Brain microvascular endothelial cell (primary cell): ENCODE measurements around the gene PCDHGB7.
"Not testable (repeated sequence)": the region's sequence is repeated elsewhere in the genome, so short reads cannot be mapped to it uniquely, and the experiment has no call there.

Source experiments
- DNase-seq: peaks from one replicate; pipeline ENCODE4 v3.0.0-alpha.2; 2020
- H3K27ac ChIP-seq: fragments of 250-450 bp; sonication (Bioruptor Pico); 2 replicates; pipeline ENCODE4 v1.5.1; 2020; ENCODE audit warnings: mild to moderate bottlenecking, moderate library complexity
- H3K27me3 ChIP-seq: fragments of 250-450 bp; sonication (Bioruptor Pico); replicated peaks from 2 replicates; pipeline ENCODE4 v1.5.1; 2020; ENCODE audit warnings: mild to moderate bottlenecking
- H3K36me3 ChIP-seq: fragments of 250-450 bp; sonication (Bioruptor Pico); replicated peaks from 2 replicates; pipeline ENCODE4 v1.5.1; 2020; ENCODE audit warnings: mild to moderate bottlenecking
- H3K4me3 ChIP-seq: 2 replicates; pipeline ENCODE4 v1.5.1; 2011; ENCODE audit warnings: low read depth, mild to moderate bottlenecking, control low read depth, low read length, moderate library complexity
- CTCF ChIP-seq: IDR thresholded peaks from 2 replicates; pipeline ENCODE4 v1.5.1; 2011; ENCODE audit warnings: low read depth, mild to moderate bottlenecking, moderate library complexity, low read length, control low read depth, inconsistent platforms; ENCODE audit errors: missing control alignments
- in situ Hi-C: cut with HindIII; loops from 2 replicates; pipeline ENCODE4 v1.10.0; 2017; ENCODE audit warnings: low sequenced_read_pairs, low pct_ligation_motif_present

Gene PCDHGB7

DNA sequence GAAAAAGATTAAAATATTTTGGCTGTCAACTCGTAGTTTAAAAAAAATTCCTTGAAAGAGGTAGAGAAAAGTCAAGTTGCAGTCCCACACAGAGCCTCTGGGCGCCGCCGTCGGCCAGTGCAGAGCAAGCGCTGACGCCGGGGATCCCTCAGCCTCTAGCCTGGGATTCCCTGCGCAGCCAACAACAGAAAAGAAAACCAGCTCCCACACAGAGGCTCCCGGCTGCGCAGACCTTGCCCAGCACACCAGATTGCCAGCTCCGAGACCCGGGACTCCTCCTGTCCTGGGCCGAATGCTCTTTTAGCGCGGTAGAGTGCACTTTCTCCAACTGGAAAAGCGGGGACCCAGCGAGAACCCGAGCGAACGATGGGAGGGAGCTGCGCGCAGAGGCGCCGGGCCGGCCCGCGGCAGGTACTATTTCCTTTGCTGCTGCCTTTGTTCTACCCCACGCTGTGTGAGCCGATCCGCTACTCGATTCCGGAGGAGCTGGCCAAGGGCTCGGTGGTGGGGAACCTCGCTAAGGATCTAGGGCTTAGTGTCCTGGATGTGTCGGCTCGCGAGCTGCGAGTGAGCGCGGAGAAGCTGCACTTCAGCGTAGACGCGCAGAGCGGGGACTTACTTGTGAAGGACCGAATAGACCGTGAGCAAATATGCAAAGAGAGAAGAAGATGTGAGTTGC lies at the start of gene PCDHGB7:
Gene PCDHGB7 (plus strand): TSS at position 184 of the 679 bp plus-strand sequence. CDS start 183 bp downstream, at position 367.
- peak; percentile 84 for TF ChIP-seq CTCF
- H3K36me3 ChIP-seq, H3K27me3 ChIP-seq: not testable (repeated sequence)
- peak; percentile 74 for DNase-seq
- H3K27ac ChIP-seq: peak within 1 kb of the TSS; percentile 48
- in situ Hi-C loops: loop anchor here (25.0 kb wide), 1 partner anchor 95 kb away; no protein-coding TSS in a partner anchor
- peak within 1 kb of the TSS; percentile 54 for H3K4me3 ChIP-seq

DNA sequence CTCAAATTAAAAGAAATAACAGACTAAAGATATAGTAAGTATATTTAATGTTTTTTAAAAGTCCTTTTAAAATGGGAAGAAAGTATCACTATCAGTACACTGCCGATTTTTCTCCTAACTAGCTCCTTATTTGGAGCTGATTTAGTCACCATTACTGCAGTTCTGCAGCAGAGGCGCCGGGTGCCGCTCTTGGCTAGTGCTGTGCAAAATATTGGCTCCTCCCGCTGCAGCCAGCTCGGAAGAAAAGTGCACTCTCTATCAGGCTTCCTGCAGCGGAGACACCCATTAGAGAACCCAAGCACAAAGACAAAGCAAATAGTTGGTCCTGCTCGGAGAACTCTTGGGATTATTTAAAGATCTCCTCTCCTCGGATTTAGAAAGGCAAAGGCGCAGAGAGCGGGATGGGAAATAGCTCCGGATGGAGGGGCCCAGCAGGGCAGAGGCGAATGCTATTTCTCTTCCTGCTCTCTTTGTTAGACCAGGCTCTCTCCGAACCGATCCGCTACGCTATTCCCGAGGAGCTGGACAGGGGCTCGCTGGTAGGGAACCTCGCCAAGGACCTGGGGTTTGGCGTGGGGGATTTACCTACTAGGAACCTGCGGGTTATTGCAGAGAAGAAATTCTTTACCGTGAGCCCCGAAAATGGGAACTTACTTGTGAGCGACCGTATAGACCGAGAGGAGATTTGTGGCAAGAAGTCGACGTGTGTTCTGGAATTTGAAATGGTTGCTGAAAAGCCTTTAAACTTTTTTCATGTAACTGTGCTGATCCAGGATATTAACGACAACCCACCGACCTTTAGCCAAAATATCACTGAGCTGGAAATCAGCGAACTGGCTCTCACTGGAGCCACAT lies 47.3 kb upstream of the PCDHGB7 start, which contains the start of gene PCDHGB3:
Gene PCDHGB3 (plus strand): TSS at position 249 of the 855 bp plus-strand sequence. CDS start 153 bp downstream, at position 402.
- Histone ChIP-seq H3K27me3 (peaks cover 3% of the 10 kb centered on the region), H3K36me3 (no peaks in the 10 kb centered on the region), H3K4me3 (peak within 1 kb of the TSS; percentile 40), H3K27ac (no peak within 1 kb of the TSS)
- peak; percentile 68 for TF ChIP-seq CTCF
- in situ Hi-C loops: no loop called here
- DNase-seq: peak; percentile 58

- no peaks in the 10 kb centered on the region for H3K27me3 ChIP-seq
- in situ Hi-C loops: no loop called here
Observed at GRCh38 chr5:141371572-141372475, 45.7 kb upstream of the PCDHGB7 start.

GRCh38 chr5:141373673-141374317 lies 43.7 kb upstream of the PCDHGB7 start, which contains the start of gene PCDHGA6:
TSS of gene PCDHGA6 (plus strand) at chr5:141373891. CDS start at chr5:141374084, 193 bp downstream.
- peak within 1 kb of the TSS; percentile 43 for H3K4me3 ChIP-seq
- H3K36me3 ChIP-seq: no peaks in the 10 kb centered on the region
- no peak within 1 kb of the TSS for H3K27ac ChIP-seq
- peak; percentile 58 for TF ChIP-seq CTCF
- no peaks in the 10 kb centered on the region for H3K27me3 ChIP-seq
- in situ Hi-C loops: no loop called here
- no peak for DNase-seq

More at GRCh38 chr5:141371572-141372475, 45.7 kb upstream of the PCDHGB7 start:
- no peak overlapping the region for H3K27ac ChIP-seq
- no peaks in the 10 kb centered on the region for H3K36me3 ChIP-seq
- no peak overlapping the region for H3K4me3 ChIP-seq
- TF ChIP-seq CTCF: no peak
- no peak for DNase-seq

GRCh38 chr5:141374627-141375026 lies 42.9 kb upstream of the PCDHGB7 start:
- Histone ChIP-seq H3K4me3 (no peak overlapping the region), H3K36me3 (no peaks in the 10 kb centered on the region), H3K27ac (no peak overlapping the region), H3K27me3 (no peaks in the 10 kb centered on the region)
- TF ChIP-seq CTCF: no peak
- in situ Hi-C loops: no loop called here
- DNase-seq: no peak

DNA sequence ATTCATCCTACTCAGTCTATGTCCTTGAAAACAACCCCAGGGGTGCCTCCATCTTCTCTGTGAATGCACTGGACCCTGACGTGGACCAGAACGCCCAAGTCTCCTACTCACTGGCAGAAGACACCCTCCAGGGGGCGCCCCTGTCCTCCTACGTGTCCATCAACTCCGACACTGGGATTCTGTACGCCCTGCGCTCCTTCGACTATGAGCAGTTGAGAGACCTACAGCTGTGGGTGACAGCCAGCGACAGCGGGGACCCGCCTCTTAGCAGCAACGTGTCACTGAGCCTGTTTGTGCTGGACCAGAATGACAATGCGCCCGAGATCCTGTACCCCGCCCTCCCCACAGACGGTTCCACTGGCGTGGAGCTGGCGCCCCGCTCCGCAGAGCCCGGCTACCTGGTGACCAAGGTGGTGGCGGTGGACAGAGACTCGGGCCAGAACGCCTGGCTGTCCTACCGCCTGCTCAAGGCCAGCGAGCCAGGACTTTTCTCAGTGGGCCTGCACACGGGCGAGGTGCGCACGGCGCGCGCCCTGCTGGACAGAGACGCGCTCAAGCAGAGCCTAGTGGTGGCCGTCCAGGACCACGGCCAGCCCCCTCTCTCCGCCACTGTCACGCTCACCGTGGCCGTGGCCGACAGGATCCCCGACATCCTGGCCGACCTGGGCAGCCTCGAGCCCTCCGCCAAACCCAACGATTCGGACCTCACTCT lies 41.9 kb upstream of the PCDHGB7 start:
- H3K36me3 ChIP-seq, H3K27me3 ChIP-seq, in situ Hi-C loops: not testable (repeated sequence)

More for the DNA sequence above, 41.9 kb upstream of the PCDHGB7 start:
- H3K4me3 ChIP-seq, H3K27ac ChIP-seq, DNase-seq: not testable (repeated sequence)
